GM20431 (cell line): ENCODE measurements around the gene SSBP1.
"Not testable (repeated sequence)": the region's sequence is repeated elsewhere in the genome, so short reads cannot be mapped to it uniquely, and the experiment has no call there.

Source experiments
- in situ Hi-C: fragments of 300-500 bp; cut with MseI, MboI; formaldehyde crosslinking; loops from one replicate; pipeline ENCODE4 v1.15.0; 2020; ENCODE audit warnings: low sequenced_read_pairs; ENCODE audit not compliant: unreplicated experiment

Gene SSBP1, protein sequence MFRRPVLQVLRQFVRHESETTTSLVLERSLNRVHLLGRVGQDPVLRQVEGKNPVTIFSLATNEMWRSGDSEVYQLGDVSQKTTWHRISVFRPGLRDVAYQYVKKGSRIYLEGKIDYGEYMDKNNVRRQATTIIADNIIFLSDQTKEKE

DNA sequence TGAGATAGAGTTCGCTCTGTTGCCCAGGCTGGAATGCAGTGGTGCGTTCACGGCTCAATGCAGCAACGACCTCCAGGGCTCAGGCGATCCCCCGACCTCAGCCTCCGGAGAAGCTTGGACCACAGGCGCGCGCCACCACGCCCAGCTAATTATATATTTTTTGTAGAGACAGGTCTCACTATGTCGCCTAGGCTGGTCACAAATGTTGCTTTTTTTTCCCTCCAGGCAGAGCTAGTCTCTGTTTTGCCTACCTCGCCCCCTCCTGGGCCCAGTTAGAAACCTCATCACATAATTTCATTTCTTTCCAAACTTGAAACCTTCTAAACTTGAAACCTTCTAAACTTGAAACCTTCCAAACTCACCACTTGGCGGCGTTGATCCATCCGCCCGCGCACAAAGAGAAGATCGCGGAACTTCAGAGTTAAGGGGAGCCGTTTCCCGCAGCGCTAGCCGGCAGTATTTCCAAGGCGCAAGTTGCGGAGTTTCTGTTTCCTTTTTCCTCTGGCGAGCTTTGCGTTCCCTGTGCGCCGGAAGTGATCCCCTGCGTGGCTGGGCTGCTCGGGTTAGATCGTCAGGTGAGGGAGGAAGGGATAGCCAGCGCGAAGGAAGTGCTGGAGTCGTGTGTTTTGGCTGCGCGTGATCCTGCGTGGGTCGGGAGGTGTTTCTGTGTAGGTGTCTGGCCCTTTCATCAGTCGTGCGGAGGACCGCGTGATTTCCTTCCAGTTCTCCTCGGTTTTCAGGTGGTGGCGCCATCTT, at the start of gene SSBP1:
Gene SSBP1 (plus strand): TSS at position 523 of the 756 bp plus-strand sequence. CDS start 809 bp downstream, outside the sequence.
- in situ Hi-C loops: no loop called here

DNA sequence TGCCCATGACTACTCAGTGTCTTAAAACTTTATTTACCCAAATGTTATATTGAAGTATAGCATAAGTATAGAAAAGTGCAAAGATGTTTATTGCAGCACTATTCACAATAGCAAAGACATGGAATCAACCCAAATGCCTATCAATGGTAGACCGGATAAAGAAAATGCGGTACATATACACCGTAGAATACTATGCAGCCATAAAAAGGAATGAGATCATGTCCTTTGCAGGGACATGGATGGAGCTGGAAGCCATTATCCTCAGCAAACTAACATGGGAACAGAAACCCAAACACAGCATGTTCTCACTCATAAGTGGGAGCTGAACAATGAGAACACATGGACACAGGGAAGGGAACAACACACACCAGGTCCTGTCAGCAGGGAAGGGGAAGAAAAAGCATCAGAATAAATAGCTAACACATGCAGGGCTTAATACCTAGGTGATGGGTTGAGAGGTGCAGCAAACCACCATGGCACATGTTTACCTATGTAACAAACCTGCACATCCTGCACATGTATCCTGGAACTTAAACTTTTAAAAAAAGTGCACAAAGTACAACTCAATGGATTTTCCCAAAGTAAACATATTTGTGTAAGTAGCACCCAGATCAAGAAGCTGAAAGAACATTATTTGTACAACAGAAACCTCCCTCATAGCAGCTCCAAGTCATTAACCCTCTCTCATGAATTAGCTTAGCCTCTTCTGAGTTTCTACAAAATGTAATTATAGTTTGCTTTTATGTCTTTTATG, 48.9 kb upstream of the SSBP1 start:
- in situ Hi-C loops: not testable (repeated sequence)

GRCh38 chr7:141691540-141691939, 46.6 kb upstream of the SSBP1 start:
- in situ Hi-C loops: no loop called here

DNA sequence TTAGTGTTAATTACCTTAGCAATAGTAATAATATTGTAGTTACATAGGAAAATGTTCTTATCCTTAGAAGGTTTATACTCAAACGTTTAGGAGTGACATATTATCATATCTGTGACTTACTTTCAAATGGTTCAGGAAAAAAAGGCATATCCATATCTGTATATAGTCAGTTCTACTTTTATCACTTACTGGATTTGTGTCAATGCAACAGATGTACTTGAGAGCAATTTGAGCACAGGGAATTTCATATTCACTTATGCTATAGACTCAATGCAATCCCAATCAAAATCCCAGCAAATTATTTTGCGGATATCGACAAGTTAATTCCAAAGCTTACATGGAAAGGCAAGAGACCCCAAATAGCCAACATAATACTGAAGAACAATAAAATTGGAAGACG, 46.2 kb upstream of the SSBP1 start:
- in situ Hi-C loops: no loop called here

DNA sequence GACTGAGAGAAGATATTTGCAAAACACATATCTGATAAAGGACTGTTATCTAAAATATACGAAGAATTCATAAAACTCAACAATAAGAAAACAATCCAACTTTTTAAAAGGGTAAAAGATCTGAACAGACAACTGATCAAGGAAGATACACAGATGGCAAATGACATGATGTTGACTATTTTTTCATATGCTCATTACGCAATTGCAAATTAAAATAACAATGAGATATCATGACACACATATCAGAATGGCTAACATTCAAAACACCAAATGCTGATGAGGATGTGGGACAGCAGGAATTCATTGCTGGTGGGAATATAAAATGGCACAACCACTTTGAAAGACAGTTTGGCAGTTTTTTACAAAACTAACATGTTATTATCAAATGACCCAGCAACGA, 45.1 kb upstream of the SSBP1 start:
- in situ Hi-C loops: no loop called here

DNA sequence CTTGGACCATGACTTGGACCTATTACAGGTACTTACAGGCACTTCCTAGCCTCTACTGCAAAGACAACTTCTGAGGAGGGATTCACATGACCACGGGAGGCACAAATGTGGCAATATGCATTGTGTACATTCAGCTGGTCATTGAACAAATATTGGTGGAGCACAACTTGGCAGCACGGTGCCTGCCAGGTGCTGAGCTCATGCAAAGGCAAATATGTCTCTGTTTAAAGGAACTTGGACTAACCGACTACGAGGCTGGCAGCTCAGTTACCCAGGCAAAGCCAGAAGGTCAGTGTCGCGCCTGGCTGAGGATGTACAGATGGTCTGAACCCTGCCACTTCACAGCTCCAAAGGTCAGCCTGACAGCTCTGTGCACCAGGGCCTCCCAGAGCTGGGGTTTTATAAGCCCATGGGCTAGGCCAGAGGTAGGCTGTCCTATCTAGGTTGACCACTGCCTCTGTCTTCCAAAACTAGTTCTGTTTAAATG, 42.3 kb upstream of the SSBP1 start:
- in situ Hi-C loops: no loop called here

GRCh38 chr7:141696348-141696747, 41.8 kb upstream of the SSBP1 start:
- in situ Hi-C loops: no loop called here

DNA sequence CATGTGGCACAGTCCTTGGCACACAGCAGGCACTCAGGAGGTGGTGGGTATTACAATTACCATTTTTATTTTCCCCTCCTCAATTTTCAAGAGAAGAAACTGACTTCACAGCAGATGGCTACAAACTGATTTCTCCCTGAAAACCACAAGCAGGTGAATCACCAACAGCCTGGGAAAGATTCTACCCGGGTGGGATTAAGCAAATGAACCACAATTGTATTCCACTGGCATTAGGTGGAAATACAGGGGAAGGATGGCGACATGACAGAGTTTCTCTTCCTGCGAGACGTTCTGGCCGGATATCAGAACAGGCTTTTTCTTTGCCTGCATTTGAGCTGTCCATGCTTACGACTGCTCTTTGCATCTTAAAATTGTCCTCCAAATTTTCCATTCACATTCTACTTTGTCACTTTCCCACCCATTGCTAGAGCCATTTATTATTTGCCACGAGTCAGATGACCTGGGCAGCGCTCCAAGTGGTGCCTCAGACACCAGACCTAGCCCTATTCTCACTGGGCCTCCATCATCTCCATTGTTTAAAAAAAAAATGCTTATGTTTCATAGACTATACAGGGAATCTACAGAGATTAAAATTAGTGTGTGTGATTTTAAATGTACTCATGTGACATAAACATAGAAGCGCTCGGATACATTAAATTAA, 40.8 kb upstream of the SSBP1 start:
- in situ Hi-C loops: no loop called here

GRCh38 chr7:141698247-141699015, 39.7 kb upstream of the SSBP1 start:
- in situ Hi-C loops: no loop called here

DNA sequence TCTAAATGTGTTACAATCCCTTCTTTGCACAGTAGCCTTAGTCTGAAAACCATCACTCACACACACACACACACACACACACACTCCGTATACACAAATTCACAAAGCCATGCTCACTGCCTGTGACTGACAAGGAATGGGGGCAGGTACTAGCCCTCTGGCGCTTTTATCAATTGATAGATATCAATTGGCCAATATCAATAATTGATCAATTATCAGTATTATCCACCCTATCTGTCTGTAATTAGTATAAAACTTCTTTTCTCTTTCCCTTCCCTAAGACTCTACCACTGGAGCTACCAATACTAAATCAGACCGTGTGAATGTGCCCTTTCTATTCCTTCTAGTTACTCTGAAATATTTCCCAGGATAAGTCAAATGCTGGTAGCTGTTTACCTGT, 38.3 kb upstream of the SSBP1 start:
- in situ Hi-C loops: no loop called here

- in situ Hi-C loops: no loop called here
These were observed 37.8 kb upstream of the SSBP1 start for GRCh38 chr7:141700296-141700847.

- in situ Hi-C loops: no loop called here
These were observed 37.2 kb upstream of the SSBP1 start for GRCh38 chr7:141700848-141701371.

DNA sequence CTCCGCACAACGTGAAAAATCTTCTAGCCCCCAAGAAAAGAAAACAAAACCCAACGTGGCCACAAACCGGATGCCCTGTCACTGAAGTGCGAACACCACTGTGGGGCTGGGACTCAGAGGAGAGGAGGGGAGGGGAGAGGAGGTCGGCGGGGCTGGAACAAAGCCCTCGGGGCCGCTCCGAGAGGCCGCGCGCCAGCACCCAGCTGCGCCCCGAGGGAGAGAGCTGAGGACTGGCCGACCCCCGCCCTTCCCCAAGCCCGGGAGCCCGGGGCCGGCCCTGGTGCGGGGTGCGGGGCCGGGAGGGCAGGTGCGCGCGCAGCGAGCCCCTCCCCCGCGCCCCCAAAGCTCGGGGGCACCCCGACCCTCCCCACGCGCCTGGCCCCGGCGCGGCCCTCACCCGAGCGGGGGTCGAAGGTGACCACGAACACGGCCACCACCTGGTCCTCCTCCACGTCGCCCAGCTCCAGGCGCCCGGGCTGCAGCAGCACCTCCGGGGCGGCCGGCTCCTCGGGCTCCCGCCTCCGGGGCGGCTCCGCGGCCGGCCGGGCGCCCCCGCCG, 36.6 kb upstream of the SSBP1 start:
- in situ Hi-C loops: no loop called here

DNA sequence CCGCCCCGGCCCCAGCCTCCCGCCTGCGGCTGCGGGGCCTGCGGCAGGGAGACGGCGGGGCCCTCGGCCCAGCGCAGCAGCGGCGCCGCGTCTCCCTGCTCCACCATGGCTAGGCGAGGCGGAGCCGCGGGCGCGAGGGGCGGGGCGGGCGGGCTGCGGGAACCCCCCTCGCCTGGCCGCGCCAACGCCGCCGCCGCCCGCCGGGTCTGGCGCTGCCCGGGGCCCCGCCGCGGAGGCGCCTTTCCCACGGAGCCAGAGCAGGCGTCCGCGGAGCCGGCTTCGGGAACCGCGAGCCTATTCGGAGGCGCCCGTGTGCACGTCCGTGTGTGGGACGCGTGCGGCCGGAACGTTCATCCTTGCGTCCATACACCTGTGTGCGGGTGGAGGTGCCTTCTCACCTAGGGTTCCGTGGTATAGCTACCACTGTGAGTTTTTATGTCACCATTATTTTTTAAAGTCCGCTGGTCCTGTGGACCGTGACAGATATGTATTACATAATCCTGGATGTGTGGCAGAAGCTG, 36.1 kb upstream of the SSBP1 start, which contains the start of gene DENND11:
Gene DENND11 (minus strand): TSS at position 120 of the 521 bp plus-strand sequence. CDS start 13 bp downstream, at position 107.
- in situ Hi-C loops: no loop called here

- in situ Hi-C loops: no loop called here
These were observed 35.3 kb upstream of the SSBP1 start for GRCh38 chr7:141702892-141703291.

- in situ Hi-C loops: no loop called here
These were observed 34.0 kb upstream of the SSBP1 start for GRCh38 chr7:141704112-141704511.

- in situ Hi-C loops: no loop called here
These were observed 33.4 kb upstream of the SSBP1 start for GRCh38 chr7:141704741-141705140.

- in situ Hi-C loops: no loop called here
These were observed 31.7 kb upstream of the SSBP1 start for GRCh38 chr7:141706239-141707064.
